GM13977 (cell line): ENCODE measurements around the gene CNOT4.

Source experiments
- DNase-seq: peaks from one replicate; pipeline ENCODE4 v3.0.0; 2012; ENCODE audit warnings: low spot score
- in situ Hi-C: fragments of 300-500 bp; cut with MboI; formaldehyde crosslinking; loops from one replicate; pipeline ENCODE4 v1.12.0; 2022; ENCODE audit warnings: low sequenced_read_pairs, low pct_unique_long_range_greater_than_20kb, mixed read lengths, inconsistent platforms; ENCODE audit not compliant: unreplicated experiment
- TF ChIP-seq, protein P1 (sequence below): IDR thresholded peaks from 2 replicates; pipeline ENCODE4 v1.5.1; 2012; ENCODE audit warnings: mild to moderate bottlenecking, control low read depth; ENCODE audit not compliant: insufficient read depth; ENCODE audit errors: extremely low read depth, missing control alignments

The CNOT4 gene

DNA sequence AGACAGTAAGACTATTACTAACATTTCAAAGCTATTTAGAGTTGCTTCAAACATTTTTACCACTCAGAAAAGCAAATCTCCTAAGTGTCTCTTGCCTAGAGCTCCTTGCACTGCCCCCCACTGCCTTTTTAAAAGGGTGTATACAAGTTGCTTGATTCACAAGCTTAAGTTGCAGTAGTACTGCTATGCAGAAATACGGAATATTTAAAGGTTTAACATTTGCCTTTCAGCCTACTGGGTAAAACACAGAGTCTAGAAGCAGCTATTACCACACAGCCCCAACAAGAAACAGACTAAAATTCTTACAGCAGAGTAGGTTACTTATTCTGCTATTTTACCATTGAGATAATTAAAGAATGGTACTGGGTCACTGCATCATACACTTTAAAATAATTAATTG, 128.5 kb downstream of the CNOT4 start:
- TF ChIP-seq, protein P1, sequence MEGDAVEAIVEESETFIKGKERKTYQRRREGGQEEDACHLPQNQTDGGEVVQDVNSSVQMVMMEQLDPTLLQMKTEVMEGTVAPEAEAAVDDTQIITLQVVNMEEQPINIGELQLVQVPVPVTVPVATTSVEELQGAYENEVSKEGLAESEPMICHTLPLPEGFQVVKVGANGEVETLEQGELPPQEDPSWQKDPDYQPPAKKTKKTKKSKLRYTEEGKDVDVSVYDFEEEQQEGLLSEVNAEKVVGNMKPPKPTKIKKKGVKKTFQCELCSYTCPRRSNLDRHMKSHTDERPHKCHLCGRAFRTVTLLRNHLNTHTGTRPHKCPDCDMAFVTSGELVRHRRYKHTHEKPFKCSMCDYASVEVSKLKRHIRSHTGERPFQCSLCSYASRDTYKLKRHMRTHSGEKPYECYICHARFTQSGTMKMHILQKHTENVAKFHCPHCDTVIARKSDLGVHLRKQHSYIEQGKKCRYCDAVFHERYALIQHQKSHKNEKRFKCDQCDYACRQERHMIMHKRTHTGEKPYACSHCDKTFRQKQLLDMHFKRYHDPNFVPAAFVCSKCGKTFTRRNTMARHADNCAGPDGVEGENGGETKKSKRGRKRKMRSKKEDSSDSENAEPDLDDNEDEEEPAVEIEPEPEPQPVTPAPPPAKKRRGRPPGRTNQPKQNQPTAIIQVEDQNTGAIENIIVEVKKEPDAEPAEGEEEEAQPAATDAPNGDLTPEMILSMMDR, result no peak
- no peak for DNase-seq
- in situ Hi-C loops, result no loop called here

DNA sequence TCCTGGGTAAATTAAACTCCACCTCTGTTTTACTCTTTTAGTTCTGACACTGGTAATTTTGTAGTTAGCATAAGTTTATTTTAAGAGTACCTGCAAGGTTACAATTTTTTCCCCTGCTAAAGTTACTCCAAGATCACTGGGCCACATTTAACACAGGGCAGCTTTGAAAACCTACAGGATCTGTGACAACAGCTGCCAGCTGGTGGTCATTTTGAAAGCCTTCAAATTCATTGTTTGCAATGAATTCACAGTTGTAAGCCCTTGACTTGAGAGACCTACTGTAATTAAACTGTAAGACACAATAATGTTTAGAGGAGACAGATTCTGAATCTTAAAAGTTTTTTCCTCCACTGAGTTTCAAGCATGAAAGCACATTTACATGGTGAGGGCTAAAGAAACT, 129.6 kb downstream of the CNOT4 start:
- no peak for DNase-seq
- TF ChIP-seq, protein P1, result no peak
- in situ Hi-C loops, result no loop called here

DNA sequence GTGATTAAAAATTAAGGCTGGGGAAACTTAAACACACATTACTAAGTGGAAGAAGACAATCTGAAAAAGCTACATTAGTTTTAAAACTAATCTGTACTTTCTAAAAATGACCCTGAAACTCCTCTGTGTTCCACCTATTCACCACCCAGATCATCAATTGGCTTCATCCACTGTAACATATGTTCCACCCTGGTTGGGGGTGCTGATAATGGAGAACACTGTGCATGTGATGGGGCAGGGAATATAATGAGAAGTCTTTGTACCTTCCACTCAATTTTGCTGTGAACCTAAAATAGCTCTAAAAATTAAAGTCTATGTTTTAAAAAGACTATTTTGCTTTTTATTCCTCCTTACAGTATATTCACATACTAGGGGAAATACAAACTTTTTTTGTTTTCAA, 132.7 kb downstream of the CNOT4 start:
- in situ Hi-C loops, result no loop called here
- TF ChIP-seq, protein P1, result no peak
- no peak for DNase-seq

DNA sequence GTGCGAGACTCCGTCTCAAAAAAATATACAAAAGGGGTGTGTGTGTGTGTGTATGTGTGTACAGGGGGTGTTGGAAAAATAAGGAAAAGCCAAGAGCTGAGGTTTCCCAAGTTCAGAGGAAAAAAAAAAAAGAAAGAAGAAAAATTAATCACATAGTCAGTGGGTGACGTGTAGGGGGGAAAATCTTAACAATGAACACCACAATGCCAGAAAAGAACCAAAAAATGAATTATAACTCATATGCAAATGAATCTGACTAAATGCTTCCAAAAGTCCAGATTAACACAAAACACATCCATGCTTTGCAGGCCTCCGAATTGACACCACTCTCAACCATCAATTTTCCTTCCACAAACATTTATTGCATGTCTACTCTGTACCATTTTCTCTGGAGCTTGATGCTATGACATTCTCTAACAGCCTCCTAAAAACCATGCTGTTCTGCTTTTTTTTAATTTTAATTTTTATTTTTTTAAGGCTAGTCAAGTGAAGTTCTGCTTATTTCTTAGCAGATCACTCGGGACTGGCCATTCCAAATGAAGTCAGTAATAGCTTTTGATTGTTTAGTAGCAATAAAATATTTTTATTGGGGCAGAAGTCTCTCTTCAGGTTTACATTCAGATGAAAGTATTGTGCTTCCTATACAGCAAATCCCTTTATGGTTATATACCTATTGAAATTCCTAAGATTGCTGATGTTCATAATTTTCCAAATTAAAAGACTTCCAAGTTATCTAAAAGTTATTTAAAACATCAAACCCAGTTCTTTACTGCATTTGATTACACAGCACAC, 133.8 kb downstream of the CNOT4 start:
- TF ChIP-seq, protein P1, result no peak
- in situ Hi-C loops, result no loop called here
- no peak for DNase-seq

DNA sequence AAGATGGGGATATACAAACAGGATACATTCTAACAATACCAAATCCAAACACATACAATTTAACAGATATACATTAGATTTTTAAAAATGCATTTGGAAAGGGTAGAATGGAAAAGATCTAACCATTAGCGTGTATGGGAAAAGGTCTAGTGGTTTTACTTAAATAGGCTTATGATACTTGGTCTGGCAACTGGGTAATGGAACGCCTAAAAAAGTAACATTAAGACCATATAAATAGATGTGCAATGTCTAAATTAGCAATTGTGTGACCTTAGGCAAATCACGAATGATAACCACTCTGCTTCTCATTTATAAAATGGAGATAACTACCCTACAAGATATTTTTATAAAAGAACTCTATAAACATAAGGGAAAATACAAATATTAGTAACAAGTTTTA, 135.2 kb downstream of the CNOT4 start:
- no peak for DNase-seq
- TF ChIP-seq, protein P1, result no peak
- in situ Hi-C loops, result no loop called here

DNA sequence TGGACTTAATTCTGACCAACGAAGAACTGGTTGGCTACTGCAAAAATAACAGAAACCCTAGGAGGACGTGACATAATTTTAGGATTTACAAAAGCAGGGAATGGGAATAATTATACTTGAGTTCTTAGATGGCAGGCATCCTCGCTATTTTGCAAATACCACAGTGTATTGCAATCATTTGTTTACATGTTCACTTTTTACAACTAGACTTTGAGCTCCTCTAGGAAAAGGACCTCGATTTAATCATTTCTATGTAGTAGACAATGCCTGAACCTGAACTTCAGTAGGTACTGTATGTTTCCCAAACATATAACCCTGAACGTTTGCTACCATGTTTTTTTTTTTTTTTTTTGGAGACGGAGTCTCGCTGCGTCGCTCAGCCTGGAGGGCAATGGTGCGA, 137.7 kb downstream of the CNOT4 start:
- TF ChIP-seq, protein P1, result no peak
- in situ Hi-C loops, result no loop called here
- DNase-seq, result no peak
